ENCODE data around the gene CACNG7. TPM values are rescaled to one million over a fixed set of nuclear protein-coding genes. Genes with fewer than 3 reads are reported as not detected.
A peak's percentile ranks its signal among the peaks of the same experiment; 100 is the strongest.

The CACNG7 gene
- total and polyA plus RNA-seq, 7 experiments from 2014 or later, result not detected

GRCh38 chr19:53909471-53910169 lies 542 bp downstream of the CACNG7 start:
- no peak for ATAC-seq
- intact Hi-C loops (cut with micrococcal nuclease), result loop anchor here (5.0 to 10.0 kb wide), 4 partner anchors 65 to 323 kb away; no protein-coding TSS in a partner anchor
- Histone ChIP-seq H3K27me3 (ENCODE audit: control insufficient read depth in 2 of 2, insufficient read depth in 2 of 2, low read length in 2 of 2) (peaks cover 3 to 34% of the 10 kb centered on the region in 2 donors), H3K36me3 (ENCODE audit: control insufficient read depth in 2 of 3, insufficient read depth in 3 of 3, low read length in 3 of 3) (no peaks in the 10 kb centered on the region), H3K9me3 (ENCODE audit: control insufficient read depth in 2 of 3, low read length in 3 of 3) (no peaks in the 10 kb centered on the region), H3K4me1 (ENCODE audit: control insufficient read depth in 2 of 2, insufficient read depth in 2 of 2, low read length in 2 of 2) (peaks cover 5 to 13% of the 10 kb centered on the region in 2 donors), H3K4me3 (ENCODE audit: low read length) (no peak overlapping the region), H3K27ac (ENCODE audit: low read depth, low read length) (no peak overlapping the region)
- CTCF ChIA-PET, result no interaction called here
- peaks cover 0 to 12% (median 0%) of the 10 kb centered on the region in 11 donors for H3K9me3 Mint-ChIP-seq
- H3K36me3 Mint-ChIP-seq, result peaks cover 0 to 10% (median 4%) of the 10 kb centered on the region in 5 donors
- peak overlapping the region in 3 of 10 donors; percentile 13 to 55 (median 26) for H3K4me3 Mint-ChIP-seq
- no peak overlapping the region for H3K27ac Mint-ChIP-seq
- peaks cover 66 to 86% (median 78%) of the 10 kb centered on the region in 5 donors for H3K27me3 Mint-ChIP-seq
- no peak for DNase-seq
- POLR2A ChIA-PET, result no interaction called here
- H3K4me1 Mint-ChIP-seq, result peaks cover 21 to 34% (median 26%) of the 10 kb centered on the region in 7 donors

DNA sequence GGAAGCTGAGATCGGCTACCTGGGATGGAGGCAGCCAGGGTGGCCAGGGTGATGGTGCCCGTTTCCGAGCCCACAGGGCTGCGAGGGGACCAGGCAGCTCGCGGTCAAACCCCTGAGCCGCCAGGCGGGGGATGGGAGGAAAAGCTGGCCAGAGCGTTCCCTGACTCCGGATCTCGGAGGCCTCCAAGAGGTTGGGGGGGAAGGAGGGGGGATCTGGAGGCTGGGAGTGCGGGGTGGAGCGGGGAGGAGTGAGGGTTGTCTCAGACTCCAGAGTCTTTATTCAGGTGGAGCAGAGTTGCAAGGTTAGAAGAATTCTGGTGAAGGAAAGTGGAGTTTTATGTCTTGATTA lies 1.1 kb downstream of the CACNG7 start:
- ATAC-seq (no peak), DNase-seq (no peak)
- ChIA-PET CTCF (no interaction called here), POLR2A (no interaction called here)
- intact Hi-C loops (cut with micrococcal nuclease), result no loop called here
- Mint-ChIP-seq H3K4me1 (peaks cover 18 to 34% (median 27%) of the 10 kb centered on the region in 7 donors), H3K36me3 (peaks cover 0 to 10% (median 4%) of the 10 kb centered on the region in 5 donors), H3K27ac (no peak overlapping the region), H3K27me3 (peaks cover 62 to 86% (median 77%) of the 10 kb centered on the region in 5 donors), H3K4me3 (peak overlapping the region in 2 of 10 donors; percentile 26 to 55), H3K9me3 (peaks cover 0 to 14% (median 2%) of the 10 kb centered on the region in 11 donors)
- peaks cover 5 to 13% of the 10 kb centered on the region in 2 donors for H3K4me1 ChIP-seq (ENCODE audit: control insufficient read depth in 2 of 2, insufficient read depth in 2 of 2, low read length in 2 of 2)
- peaks cover 3 to 32% of the 10 kb centered on the region in 2 donors for H3K27me3 ChIP-seq (ENCODE audit: control insufficient read depth in 2 of 2, insufficient read depth in 2 of 2, low read length in 2 of 2)
- H3K27ac ChIP-seq (ENCODE audit: low read depth, low read length), result no peak overlapping the region
- no peaks in the 10 kb centered on the region for H3K9me3 ChIP-seq (ENCODE audit: control insufficient read depth in 2 of 3, low read length in 3 of 3)
- no peaks in the 10 kb centered on the region for H3K36me3 ChIP-seq (ENCODE audit: control insufficient read depth in 2 of 3, insufficient read depth in 3 of 3, low read length in 3 of 3)
- no peak overlapping the region for H3K4me3 ChIP-seq (ENCODE audit: low read length)

GRCh38 chr19:53912653-53913052 lies 3.6 kb downstream of the CACNG7 start:
- intact Hi-C loops (cut with micrococcal nuclease), result no loop called here
- peaks cover 3 to 19% of the 10 kb centered on the region in 2 donors for H3K27me3 ChIP-seq (ENCODE audit: control insufficient read depth in 2 of 2, insufficient read depth in 2 of 2, low read length in 2 of 2)

GRCh38 chr19:53915000-53915399 lies 5.9 kb downstream of the CACNG7 start:
- Histone ChIP-seq H3K4me1 (ENCODE audit: control insufficient read depth in 2 of 2, insufficient read depth in 2 of 2, low read length in 2 of 2) (no peaks in the 10 kb centered on the region), H3K4me3 (ENCODE audit: low read length) (no peak overlapping the region), H3K27ac (ENCODE audit: low read depth, low read length) (no peak overlapping the region), H3K9me3 (ENCODE audit: control insufficient read depth in 2 of 3, low read length in 3 of 3) (no peaks in the 10 kb centered on the region), H3K27me3 (ENCODE audit: control insufficient read depth in 2 of 2, insufficient read depth in 2 of 2, low read length in 2 of 2) (peaks cover 3 to 8% of the 10 kb centered on the region in 2 donors), H3K36me3 (ENCODE audit: control insufficient read depth in 2 of 3, insufficient read depth in 3 of 3, low read length in 3 of 3) (no peaks in the 10 kb centered on the region)
- no peaks in the 10 kb centered on the region for H3K36me3 Mint-ChIP-seq
- H3K4me3 Mint-ChIP-seq, result no peak overlapping the region
- DNase-seq (no peak), ATAC-seq (peak; percentile 41)
- POLR2A ChIA-PET, result no interaction called here
- H3K4me1 Mint-ChIP-seq, result peaks cover 0 to 7% (median 1%) of the 10 kb centered on the region in 7 donors
- H3K27ac Mint-ChIP-seq, result no peak overlapping the region
- peaks cover 21 to 58% (median 48%) of the 10 kb centered on the region in 5 donors for H3K27me3 Mint-ChIP-seq
- CTCF ChIA-PET, result no interaction called here
- H3K9me3 Mint-ChIP-seq, result peaks cover 0 to 7% (median 0%) of the 10 kb centered on the region in 11 donors
- intact Hi-C loops (cut with micrococcal nuclease), result no loop called here

More at GRCh38 chr19:53912653-53913052, 3.6 kb downstream of the CACNG7 start:
- ChIA-PET CTCF (no interaction called here), POLR2A (no interaction called here)
- Histone ChIP-seq H3K4me3 (ENCODE audit: low read length) (no peak overlapping the region), H3K27ac (ENCODE audit: low read depth, low read length) (no peak overlapping the region), H3K9me3 (ENCODE audit: control insufficient read depth in 2 of 3, low read length in 3 of 3) (no peaks in the 10 kb centered on the region), H3K36me3 (ENCODE audit: control insufficient read depth in 2 of 3, insufficient read depth in 3 of 3, low read length in 3 of 3) (no peaks in the 10 kb centered on the region), H3K4me1 (ENCODE audit: control insufficient read depth in 2 of 2, insufficient read depth in 2 of 2, low read length in 2 of 2) (peaks cover 0 to 7% of the 10 kb centered on the region in 2 donors)
- Mint-ChIP-seq H3K4me1 (peaks cover 6 to 23% (median 14%) of the 10 kb centered on the region in 7 donors), H3K4me3 (no peak overlapping the region), H3K27ac (no peak overlapping the region), H3K27me3 (peaks cover 40 to 75% (median 65%) of the 10 kb centered on the region in 5 donors), H3K9me3 (peaks cover 0 to 11% (median 2%) of the 10 kb centered on the region in 11 donors), H3K36me3 (peaks cover 0 to 6% (median 3%) of the 10 kb centered on the region in 5 donors)
- ATAC-seq, result no peak
- DNase-seq, result no peak

GRCh38 chr19:53916004-53916403 lies 6.9 kb downstream of the CACNG7 start:
- no peak overlapping the region for H3K27ac ChIP-seq (ENCODE audit: low read depth, low read length)
- intact Hi-C loops (cut with micrococcal nuclease), result no loop called here
- H3K9me3 ChIP-seq (ENCODE audit: control insufficient read depth in 2 of 3, low read length in 3 of 3), result no peaks in the 10 kb centered on the region
- ChIA-PET CTCF (no interaction called here), POLR2A (no interaction called here)
- no peaks in the 10 kb centered on the region for H3K36me3 ChIP-seq (ENCODE audit: control insufficient read depth in 2 of 3, insufficient read depth in 3 of 3, low read length in 3 of 3)
- no peaks in the 10 kb centered on the region for H3K4me1 ChIP-seq (ENCODE audit: control insufficient read depth in 2 of 2, insufficient read depth in 2 of 2, low read length in 2 of 2)
- no peak overlapping the region for H3K27ac Mint-ChIP-seq
- no peak for ATAC-seq
- peaks cover 0 to 2% (median 0%) of the 10 kb centered on the region in 7 donors for H3K4me1 Mint-ChIP-seq
- H3K36me3 Mint-ChIP-seq, result no peaks in the 10 kb centered on the region
- H3K4me3 Mint-ChIP-seq, result no peak overlapping the region
- DNase-seq, result no peak
- H3K4me3 ChIP-seq (ENCODE audit: low read length), result no peak overlapping the region
- H3K9me3 Mint-ChIP-seq, result peaks cover 0 to 7% (median 0%) of the 10 kb centered on the region in 11 donors
- H3K27me3 ChIP-seq (ENCODE audit: control insufficient read depth in 2 of 2, insufficient read depth in 2 of 2, low read length in 2 of 2), result peaks cover under 1% of the 10 kb centered on the region in 2 donors
- peaks cover 11 to 49% (median 38%) of the 10 kb centered on the region in 5 donors for H3K27me3 Mint-ChIP-seq

DNA sequence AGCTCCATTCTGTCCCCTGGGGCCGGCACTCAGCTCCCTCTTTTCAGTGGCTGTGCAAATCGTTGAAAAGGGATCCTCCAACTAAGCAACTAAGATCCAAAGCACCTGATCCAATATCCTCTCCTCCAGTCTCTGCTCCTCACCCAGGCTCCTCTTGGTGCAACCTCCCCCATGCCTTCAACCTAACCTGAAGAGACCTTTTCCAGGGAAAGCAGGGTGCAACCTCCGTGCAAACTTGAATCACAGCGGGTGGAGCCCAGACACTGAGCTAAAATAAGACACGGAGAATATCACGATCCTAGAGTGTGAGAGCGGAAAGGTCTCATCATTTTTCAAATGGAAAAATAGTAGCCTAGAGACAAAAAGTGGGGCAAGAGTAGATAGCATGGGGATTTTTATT lies 8.3 kb downstream of the CACNG7 start:
- POLR2A ChIA-PET, result no interaction called here
- Histone ChIP-seq H3K27me3 (ENCODE audit: control insufficient read depth in 2 of 2, insufficient read depth in 2 of 2, low read length in 2 of 2) (no peaks in the 10 kb centered on the region), H3K27ac (ENCODE audit: low read depth, low read length) (no peak overlapping the region), H3K4me1 (ENCODE audit: control insufficient read depth in 2 of 2, insufficient read depth in 2 of 2, low read length in 2 of 2) (no peaks in the 10 kb centered on the region), H3K4me3 (ENCODE audit: low read length) (no peak overlapping the region), H3K36me3 (ENCODE audit: control insufficient read depth in 2 of 3, insufficient read depth in 3 of 3, low read length in 3 of 3) (no peaks in the 10 kb centered on the region), H3K9me3 (ENCODE audit: control insufficient read depth in 2 of 3, low read length in 3 of 3) (no peaks in the 10 kb centered on the region)
- ATAC-seq (no peak), DNase-seq (no peak)
- Mint-ChIP-seq H3K4me1 (peaks cover 0 to 2% (median 0%) of the 10 kb centered on the region in 7 donors), H3K36me3 (no peaks in the 10 kb centered on the region), H3K27ac (no peak overlapping the region), H3K27me3 (peaks cover 0 to 37% (median 25%) of the 10 kb centered on the region in 5 donors), H3K4me3 (no peak overlapping the region), H3K9me3 (peaks cover 0 to 7% (median 0%) of the 10 kb centered on the region in 11 donors)
- intact Hi-C loops (cut with micrococcal nuclease), result no loop called here
- CTCF ChIA-PET, result no interaction called here
